ENCODE results near the gene HOXA11.

Gene HOXA11

DNA sequence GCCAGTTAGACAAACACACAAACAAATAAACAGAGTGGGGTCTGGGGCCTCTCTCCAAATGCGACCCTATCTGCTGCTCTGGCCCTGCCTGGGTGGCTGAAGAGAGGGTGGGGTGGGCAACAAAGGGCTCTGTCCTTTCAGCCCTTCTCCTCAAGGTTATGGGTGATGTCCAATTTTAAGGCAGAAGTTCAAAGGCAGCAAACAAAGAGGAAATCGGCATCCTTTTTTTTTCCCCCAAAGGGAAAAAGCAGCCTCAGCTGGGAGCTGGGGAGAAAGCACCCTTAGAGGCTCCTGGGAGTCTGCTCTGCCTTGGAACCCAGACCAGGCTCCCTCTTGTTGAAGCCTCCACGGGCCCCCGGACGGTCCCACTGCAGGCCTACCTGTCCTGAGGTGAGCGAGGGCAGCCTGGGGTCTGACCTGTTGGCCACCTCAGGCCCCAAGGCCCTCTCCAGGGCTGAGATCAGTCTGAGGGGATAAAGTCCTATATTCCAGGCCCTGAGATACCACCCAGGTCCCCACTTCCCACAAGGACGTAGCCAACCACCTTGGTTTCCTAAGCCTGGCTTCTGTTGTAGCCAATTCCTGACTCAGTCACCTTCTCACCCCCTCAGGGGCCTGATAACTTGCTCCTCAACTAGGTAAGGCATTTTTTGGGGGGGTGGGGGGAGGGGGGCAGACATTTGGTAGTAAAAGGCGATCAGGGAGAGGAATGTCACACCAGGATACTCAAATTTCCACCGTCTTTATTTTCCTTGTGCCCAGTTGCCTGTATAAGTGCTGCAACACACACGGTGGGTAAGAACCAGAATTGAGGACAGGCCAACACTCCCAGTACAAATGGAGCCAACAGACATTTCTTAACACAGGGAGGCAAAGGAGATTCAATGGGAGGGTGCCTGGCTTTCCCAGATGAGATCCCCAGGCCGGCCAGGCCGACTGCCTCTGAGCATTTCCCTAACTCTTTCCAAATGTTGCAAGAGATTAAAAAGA is 4.3 kb downstream of the HOXA11 start:
- peak; percentile 39 for DNase-seq (ENCODE audit: low spot score)

DNA sequence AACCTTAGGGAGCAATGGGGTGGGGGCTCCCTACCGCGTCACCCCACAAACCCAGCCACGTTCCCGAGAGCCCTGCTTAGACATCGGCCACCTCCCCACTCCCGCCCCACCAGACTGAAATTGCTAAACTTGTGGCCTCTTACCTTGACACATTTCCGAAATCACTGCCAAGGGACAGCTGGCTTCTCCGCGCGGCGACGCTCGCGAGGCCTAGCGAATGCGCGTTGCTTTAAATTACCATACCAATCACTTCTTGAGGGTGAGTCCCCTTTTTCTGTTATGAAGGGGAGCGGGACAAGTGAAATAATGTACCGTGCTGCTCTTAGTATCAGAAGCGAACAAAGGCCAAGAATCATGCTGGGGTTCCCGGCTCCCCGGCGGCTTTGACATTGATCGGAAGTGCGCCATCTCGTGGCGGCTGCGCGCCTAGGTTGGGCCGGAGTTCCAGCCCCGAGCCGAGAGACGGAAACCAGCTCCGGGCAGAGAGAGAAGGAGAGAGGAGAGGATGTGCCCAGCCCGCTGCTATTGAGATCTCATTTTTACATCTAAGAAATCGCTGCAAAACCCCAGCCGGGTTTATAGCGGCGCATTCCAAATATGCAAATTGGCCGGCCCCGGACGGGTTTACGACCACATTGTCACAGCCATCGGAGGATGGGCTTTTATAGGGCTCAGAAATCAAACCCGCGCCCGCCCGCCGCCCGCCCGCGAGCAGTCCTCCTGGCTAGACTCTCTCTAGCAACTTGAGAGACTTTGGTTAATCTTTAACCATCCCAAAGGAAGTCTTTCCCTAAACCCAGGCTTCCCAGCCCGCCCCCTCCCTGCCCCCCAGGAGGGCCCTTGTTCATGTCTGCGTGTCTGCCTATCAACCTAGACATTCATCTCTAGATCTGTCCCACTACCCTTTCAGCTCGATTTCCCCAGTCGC is 5.3 kb downstream of the HOXA11 start:
- peak; percentile 89 for DNase-seq (ENCODE audit: low spot score)

DNA sequence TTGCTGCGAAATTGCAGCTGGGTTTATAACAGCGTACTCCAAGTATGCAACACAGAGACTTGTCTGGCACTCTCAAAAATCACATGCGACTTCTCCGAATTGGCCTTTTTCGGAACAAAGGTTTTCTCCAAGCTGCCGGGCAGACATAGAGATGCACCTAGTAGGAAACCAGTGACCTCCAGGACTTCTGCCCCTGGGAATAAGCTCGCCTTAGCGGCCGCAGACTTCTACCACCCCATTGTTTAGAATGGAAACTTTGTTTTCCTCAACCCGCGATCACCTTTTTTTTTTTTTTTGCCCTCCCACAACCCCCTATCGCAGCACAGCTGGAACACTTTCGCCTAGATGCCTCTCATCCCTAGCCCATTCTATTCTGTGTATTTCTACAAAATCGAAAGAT is 6.0 kb downstream of the HOXA11 start:
- DNase-seq (ENCODE audit: low spot score): no peak

DNA sequence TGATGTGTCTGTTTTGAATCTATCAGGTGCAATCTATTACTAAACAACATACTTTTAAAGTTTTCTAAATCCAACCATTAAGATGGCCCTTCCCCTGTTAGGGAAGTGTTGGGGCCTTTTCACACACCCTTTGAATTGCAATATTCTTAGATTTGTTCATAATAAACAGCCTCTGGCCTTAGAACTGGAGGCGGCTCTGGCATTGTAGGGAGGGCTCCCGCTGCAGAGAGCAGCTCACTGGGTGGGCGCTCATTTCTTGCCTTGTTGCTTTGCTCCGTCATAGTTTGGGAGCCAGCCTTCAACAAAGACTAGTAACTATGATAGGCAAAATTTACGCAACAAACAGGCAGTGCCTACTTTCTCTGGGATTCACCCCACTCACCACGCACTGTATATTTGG is 6.7 kb downstream of the HOXA11 start:
- no peak for DNase-seq (ENCODE audit: low spot score)

DNA sequence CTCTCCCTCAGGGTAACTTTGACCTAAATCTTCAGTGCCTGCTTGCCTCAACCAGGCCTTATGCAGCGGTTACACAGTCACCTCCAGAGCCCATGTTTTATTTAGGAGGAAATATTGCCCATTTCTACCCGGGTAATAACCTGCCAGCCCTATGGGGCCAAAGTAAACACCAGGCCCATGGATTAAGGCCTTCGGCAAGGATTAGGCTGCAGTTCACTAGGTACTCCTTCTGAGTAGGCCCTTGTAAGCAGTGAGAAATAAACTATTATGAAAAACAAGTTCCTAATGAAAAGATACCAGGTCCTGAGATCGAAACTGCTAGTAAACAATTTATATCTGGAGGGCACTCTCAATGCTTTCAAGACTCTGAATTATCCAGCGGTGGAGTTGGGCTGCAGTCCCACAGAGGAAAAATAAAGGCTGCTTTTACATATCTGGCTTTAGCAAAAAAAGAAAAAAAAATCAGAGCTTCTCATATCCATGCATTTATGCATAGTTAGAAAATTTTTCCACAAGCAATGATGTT is 7.2 kb downstream of the HOXA11 start:
- no peak for DNase-seq (ENCODE audit: low spot score)

DNA sequence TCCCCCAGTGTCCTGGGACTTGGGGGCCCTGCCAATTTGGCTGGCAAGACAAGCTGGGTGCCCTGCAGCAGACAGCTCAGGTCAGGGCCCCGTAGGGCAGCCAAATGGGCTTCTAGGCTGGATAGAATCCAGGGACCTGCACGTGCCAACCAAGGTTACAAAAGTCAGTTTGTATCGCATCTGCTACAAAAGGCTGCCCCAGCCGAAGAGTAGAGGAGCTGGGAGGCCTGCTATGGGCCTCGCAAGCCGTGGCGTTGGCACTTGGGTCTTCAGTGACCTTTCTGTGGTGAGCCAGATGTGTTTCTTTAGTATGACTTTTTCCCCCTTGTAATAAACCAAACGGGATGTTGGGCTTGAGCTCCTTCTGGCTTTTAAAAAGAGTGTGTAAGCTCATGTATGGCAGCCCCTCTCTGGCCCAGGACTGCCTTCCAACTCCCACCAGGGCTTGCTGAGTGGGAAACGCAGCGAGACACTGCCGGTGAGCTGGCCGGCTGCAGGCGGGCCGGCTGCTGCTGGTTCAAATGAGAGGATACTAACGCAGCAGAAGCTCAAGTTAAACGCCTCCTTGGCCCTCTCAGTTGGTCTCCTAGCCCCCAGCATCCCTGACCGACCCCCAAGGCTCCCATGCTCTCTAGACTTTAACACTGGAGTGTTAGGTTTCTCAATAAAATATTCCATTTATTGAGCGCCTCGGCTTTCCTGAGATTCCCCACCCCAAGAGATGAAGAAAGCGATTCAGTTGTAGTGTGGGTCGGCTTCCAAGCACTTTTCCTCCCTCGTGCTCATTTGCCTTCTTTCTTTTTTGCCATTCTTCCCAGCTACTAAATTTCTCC is 7.9 kb downstream of the HOXA11 start:
- no peak for DNase-seq (ENCODE audit: low spot score)

DNA sequence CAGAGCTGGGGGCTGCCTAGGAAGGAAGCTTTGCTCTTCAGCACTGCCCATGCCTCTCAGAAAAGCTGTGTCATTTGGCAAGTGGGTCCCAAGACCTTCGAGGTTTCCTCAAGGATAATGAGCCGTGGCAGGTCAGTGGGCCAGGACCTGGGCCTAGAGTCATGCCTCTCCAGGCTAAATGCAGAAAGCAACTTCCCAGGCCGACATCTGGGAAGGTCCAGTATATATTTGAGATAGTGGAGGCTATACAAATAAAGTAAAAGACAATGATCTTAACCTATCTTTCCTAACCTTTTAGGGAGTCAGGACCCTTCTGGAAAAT is 8.5 kb downstream of the HOXA11 start:
- DNase-seq (ENCODE audit: low spot score): no peak

DNA sequence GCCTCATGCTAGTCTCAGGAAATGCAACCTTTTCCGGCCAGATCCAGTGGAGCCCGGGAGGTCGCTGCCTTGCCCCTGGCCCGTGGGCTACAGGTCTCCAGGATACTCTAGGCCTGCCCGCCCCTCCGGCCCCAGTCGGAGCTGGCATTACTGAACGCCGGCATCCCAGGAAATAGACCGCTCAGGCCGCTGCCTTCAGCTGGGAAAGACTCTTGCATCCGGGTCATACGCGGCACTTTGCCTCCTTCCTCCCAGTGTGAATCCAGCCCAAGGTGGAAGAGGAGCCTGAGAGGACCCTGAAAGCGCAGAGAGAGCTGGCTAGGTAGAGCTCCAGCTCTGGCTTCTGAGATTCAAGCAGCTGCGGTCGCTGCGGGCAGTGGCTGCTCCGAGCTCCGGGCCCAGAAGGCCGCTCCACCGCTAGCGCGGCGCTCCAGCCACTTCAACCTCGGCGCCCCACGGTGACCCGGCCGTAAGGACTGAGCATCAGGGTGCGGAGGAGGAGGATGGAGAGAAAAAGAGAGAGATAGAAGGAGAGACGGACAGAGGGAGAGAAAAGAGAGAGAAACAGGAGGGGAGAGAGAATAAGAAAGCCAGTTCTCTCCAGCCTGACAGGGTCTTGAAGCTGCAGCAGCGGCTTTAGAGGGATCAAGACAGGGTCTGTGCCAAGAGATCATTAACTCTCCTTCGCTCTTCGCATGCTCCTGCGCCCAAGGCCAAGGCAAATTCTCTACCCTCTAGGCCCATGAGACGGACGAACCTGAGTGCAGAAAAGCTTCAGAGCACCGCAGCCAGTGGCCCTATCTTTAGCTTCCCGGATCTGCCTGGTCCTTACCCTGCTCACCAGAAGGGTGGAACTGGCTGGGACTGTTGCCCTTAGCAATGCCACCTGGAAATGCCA is 9.2 kb downstream of the HOXA11 start:
- DNase-seq (ENCODE audit: low spot score): peak; percentile 43

DNA sequence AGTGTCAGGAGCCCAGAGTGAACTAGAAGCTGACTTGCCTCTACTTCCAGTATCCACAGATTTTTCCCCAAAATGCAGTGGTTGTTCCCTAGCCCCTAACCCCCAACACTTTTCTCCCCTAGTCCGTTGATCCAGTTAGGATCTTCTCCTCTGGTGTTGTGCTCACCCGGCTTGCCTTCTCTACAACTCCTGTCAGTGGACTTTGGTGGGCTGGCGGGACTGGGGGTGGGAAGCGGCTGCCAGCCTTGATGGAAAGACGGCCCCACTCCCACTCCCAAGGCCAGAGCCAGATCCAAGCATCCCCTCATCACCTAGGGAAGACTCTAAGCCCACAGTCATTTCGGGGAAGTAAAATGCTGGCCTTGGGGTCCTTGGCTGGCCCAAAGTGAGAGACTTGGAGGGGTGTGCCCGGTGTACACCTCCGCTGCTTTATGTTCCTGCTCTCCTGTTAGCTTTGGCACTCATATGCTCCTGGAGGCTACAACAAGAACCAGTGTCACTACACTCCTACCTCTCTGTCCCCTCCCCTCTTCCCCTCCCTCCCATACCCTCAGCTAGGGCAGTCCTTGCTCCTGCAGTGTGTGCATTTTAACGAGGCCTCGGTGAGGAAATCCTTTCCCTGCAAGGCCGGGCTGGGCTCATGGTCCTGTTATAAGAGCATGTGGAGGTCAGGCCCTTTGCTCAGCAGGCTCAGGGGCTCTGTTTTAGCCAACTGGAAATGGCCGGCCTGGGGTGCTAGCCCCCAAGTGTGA is 10.0 kb downstream of the HOXA11 start:
- peak; percentile 43 for DNase-seq (ENCODE audit: low spot score)

DNA sequence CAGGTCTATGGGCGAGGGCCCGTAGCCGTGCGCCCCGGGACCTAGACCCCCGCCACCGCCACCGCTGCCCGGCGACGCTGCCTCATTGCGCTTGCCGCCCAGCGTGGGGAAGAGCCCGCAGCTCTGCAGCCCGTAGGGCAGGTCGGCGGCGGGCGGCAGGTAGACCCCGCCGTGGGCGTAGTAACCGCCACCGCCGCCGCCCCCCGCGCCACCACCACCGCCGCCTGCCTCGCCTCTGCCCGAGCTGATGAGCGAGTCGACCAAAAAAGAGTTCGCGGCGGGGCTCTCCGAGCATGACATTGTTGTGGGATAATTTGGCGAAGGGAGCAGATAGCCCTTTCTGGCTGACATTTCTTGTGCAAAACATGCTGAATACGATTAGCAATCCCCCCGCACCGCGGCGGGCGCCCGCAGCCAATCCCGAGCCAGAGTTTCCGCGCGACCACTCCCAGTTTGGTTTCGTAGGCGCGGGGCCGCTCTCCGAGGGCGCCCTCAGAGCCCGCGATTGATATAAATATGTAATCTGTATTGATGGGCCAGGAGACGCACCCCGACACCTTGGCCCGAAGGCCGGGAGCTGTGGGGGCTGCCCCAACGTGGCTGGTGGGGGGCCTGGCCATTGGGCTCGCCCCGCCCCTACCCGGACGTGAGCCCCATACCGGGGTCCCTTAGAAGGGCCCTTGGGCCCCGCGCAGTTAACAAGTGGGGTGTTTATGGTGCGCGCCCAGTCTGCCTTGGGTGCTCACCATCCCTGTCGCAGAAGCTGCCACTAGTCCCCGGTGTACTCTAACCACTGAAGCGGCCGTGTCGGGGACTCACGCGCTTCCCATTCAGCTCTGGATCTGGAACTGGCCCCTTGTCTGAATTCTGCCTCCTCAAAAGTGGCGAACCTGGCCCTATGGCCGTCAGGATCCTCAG is 10.8 kb downstream of the HOXA11 start, which contains the start of gene HOXA10:
Gene HOXA10 (minus strand): TSS at position 365 of the 918 bp plus-strand sequence. CDS start 14 bp downstream, at position 351.
- DNase-seq (ENCODE audit: low spot score): peak; percentile 89

DNA sequence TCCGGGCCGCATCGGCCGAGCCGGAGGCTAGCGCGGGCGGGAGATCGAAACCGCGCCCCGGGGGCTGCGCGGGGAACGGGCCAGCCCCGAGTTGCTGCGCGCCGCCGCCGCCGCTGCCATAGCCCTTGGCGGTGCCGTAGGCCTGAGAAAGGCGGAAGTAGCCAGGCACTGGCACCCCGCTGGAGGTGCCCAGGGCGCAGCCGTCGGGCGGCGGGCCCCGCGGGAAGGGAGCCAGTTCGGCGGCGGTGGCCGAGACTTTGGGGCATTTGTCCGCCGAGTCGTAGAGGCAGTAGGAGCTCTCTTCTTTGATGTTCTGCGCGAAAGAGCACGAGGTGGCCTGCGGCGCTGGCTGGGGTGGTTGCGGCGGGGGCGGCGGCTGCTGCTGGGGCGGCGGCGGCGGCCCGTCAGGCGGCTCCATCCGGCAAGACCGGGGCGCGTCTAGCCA is 11.5 kb downstream of the HOXA11 start:
- DNase-seq (ENCODE audit: low spot score): peak; percentile 44

DNA sequence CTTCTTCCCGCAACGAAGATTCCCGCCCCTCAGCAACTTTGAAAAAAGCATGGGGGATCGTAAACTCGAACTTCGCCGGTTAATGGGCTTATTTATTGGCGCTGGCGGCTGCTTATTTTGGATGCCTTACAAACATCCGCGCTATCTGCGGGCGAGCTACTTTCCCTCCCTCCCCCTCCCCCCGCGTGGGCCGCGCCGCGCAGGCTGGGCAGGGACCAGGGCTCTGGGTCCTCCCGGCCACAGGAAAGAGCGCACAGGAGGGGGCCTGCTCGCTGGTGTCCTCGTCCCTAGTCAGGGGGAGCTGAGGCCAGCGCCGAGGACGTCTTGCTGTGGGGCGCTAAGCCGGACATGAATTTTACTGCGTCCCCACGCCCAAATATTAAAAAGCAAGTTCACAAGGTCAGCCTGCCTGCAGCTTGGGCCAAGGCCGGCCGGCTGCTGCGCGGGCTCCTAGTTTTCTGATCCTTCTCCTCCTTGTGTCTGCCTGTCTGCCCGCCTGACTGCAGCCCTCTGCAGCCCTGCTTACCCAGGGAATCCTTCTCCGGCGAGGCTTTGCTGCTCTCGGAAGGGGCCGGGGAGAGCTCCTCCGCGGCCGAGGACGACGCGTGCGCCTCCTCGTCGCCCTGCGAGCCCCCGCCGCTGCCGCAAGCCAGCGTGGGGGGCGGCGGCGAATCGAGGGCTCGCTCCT is 12.1 kb downstream of the HOXA11 start:
- DNase-seq (ENCODE audit: low spot score): peak; percentile 83

DNA sequence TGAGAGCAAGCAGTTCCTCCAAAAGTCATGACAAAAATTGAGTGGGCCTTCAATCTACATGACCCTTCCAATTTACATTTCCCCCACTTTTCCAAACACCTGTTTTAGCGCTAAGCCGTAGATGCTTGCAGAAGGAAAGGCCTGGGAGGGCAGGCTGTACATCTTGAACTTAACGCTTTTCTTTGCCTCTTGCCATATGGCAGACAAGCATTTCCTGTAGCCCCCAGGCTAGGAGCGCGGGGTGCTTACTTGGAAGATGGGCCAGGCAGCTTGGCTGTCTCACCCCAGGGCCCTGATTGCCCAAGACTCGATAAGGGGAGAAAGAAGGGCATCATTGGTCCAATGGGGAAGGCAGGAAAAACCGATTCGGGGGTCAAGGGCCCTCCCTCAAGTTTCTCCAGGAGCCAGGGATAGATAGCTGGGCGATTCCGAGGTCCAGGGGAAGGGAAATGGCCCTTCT is 12.7 kb downstream of the HOXA11 start:
- peak; percentile 32 for DNase-seq (ENCODE audit: low spot score)

DNA sequence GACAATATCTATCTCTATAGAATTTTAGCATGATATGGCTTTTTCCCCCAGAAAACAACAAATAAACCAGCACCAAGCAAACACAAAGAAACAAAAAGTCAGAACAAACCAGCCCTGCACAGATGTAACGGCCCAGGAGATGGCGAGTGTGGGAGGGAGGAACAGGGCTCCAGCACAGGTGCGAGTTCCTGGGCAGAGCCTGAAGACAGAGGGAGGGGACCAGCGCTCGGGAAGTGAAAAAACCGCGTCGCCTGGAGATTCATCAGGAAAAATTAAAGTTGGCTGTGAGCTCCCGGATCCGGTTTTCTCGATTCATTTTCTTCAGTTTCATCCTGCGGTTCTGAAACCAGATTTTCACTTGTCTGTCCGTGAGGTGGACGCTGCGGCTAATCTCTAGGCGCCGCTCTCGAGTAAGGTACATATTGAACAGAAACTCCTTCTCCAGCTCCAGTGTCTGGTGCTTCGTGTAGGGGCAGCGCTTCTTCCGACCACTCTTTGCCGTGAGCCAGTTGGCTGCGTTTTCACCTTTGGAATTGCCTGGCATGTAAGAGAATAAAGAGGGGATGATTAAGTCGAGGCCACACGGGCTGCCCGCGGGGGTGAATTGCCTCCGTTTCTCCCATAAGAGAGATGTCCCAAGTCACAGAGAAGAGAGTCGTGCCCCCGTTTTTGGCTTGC is 13.3 kb downstream of the HOXA11 start:
- DNase-seq (ENCODE audit: low spot score): no peak

DNA sequence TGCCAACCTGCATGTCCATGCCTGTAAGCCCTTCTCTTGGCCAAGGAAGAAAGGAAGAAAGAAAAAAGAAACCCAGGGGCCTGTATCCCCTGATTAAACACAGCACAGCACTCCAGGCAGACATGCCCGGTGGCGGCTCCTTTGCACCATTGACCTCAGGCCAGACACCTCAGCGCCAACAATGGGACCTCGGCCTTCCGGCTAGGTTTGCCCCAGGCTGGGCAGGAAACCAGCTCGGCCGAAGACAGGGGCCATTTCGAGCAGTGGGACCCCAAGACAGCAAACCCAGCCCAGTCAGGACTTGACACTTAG is 13.8 kb downstream of the HOXA11 start:
- peak; percentile 37 for DNase-seq (ENCODE audit: low spot score)

DNA sequence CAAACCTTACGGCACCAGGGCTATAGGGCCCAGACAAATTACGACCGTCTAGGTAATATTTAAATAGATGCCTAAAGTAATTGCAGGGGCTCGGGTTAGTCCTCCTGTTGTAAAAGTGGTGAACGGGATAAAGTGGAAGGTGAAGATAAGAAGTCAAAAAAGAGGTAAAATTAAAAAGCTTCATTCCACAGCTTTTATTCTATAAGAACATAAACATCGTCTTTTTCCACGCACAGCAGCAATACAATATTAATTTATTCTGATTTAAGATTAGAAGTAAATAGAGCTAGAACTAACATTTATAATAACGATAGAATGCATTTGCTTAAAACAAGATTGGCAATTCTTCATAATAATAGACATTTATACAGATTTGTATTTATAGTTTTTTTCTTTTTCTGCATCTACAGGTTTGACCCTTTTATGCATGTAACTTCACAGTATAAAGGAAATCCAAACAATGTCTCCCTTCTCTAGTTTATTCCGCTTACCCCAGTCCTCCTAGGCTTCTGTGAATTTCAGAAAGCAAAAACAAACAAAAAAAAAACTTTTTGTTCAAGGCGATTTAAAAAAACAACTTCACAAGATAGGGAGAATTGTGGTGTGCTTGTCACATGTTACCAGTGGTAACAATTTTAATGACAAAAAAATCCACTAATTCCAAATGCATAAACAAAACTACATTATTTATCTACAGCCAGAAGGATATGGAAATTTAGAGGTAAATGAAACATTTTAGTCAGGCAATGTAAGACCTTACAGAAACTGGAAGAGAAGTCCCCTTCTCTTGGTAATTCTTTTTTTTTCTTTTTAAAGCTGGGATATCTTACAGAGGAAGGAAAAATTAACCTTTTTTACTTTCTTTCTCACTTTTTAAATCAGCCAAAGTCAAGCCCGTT is 14.4 kb downstream of the HOXA11 start:
- no peak for DNase-seq (ENCODE audit: low spot score)

Measured in GM03348 (cell line).